Stimulated activated CD4-positive, alpha-beta T cell treated with anti-CD3 and anti-CD28 coated beads, TNF-alpha, amount 100 ng/mL, for 24 hours (primary cell): ENCODE results near the gene TSNAXIP1.
A peak's percentile ranks its signal among the peaks of the same experiment; 100 is the strongest.
"Not testable (repeated sequence)": the region's sequence is repeated elsewhere in the genome, so short reads cannot be mapped to it uniquely, and the experiment has no call there.

Experiments used
- DNase-seq, 3 experiments: peaks; one replicate each; pipeline ENCODE4 v3.0.0-alpha.2; 2020; ENCODE audit warnings: low read depth in 3 of 3

The TSNAXIP1 gene

GRCh38 chr16:67858500-67858899 lies 51.8 kb downstream of the TSNAXIP1 start:
- no peak for DNase-seq

GRCh38 chr16:67860589-67861398 lies 54.1 kb downstream of the TSNAXIP1 start:
- DNase-seq, result no peak

GRCh38 chr16:67861877-67862276 lies 55.2 kb downstream of the TSNAXIP1 start:
- DNase-seq, result no peak

GRCh38 chr16:67862623-67863583 lies 56.2 kb downstream of the TSNAXIP1 start:
- DNase-seq, result no peak

GRCh38 chr16:67864044-67864443 lies 57.4 kb downstream of the TSNAXIP1 start:
- not testable (repeated sequence) for DNase-seq

- DNase-seq, result no peak
These were observed 57.9 kb downstream of the TSNAXIP1 start for GRCh38 chr16:67864594-67864993.

- DNase-seq, result no peak
These were observed 58.6 kb downstream of the TSNAXIP1 start for GRCh38 chr16:67865318-67865717.

- no peak for DNase-seq
These were observed 61.6 kb downstream of the TSNAXIP1 start for GRCh38 chr16:67868290-67868689.

- DNase-seq, result no peak
These were observed 63.0 kb downstream of the TSNAXIP1 start for GRCh38 chr16:67869653-67870052.

- no peak for DNase-seq
These were observed 64.6 kb downstream of the TSNAXIP1 start for GRCh38 chr16:67871256-67871655.

GRCh38 chr16:67872131-67872630 lies 65.5 kb downstream of the TSNAXIP1 start:
- no peak for DNase-seq

GRCh38 chr16:67872631-67873434 lies 66.1 kb downstream of the TSNAXIP1 start, which contains the start of gene EDC4:
Gene EDC4, plus strand, starts transcription at chr16:67873052. Its CDS starts 210 bp downstream, at chr16:67873262.
- DNase-seq, result peak; percentile 81 to 86 (median 85)

- DNase-seq, result no peak
These were observed 67.0 kb downstream of the TSNAXIP1 start for GRCh38 chr16:67873435-67874370.

- no peak for DNase-seq
These were observed 67.7 kb downstream of the TSNAXIP1 start for GRCh38 chr16:67874372-67874771.

- no peak for DNase-seq
These were observed 70.4 kb downstream of the TSNAXIP1 start for GRCh38 chr16:67877064-67877463.
